Gastrocnemius medialis (tissue), 4 donors: ENCODE measurements around the gene PRLH.

Experiments
- CTCF ChIP-seq, 5 experiments: fragments of 450-650 bp in 3 of 5; fragments of 200-600 bp in 2 of 5; sonication (generic) in 2 of 5; IDR thresholded peaks in 4 of 5; conservative IDR thresholded peaks in 1 of 5; 1 replicate in 4 of 5; 2 replicates in 1 of 5; pipeline ENCODE4 v1.5.1; 2016 to 2019; ENCODE audit warnings: antibody characterized with exemption in 5 of 5, mild to moderate bottlenecking in 3 of 5, moderate library complexity in 3 of 5
- POLR2A ChIP-seq, 2 donors: fragments of 450-650 bp; IDR thresholded peaks; one replicate each; pipeline ENCODE4 v1.6.1; 2017; ENCODE audit warnings: antibody characterized with exemption in 2 of 2, mild to moderate bottlenecking in 2 of 2, moderate library complexity in 2 of 2

DNA sequence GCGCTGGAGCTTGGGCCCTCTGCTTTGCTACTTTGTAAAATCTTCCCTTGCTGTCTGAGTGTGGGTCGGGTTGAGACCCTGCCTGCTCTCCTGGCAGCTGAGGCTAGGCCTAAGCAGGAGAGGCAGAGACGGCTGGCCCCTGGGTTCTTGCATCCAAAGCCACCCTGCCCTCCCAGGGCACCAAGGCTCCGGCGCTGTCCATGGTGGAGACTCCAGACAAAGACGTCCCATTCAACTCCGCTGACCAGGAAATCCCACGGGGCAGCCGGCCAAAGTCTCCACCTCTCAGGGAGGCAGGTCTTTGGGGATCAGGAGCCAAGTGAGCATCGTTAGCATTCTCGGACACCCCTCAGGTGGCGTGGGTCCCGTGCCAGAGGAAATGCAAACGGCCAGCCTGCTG lies 2.6 kb upstream of the PRLH start:
- TF ChIP-seq POLR2A (IDR thresholded peaks at IDR 0.05): no peak
- TF ChIP-seq CTCF (IDR thresholded peaks at IDR 0.05 in 4 of 5, conservative IDR thresholded peaks at IDR 0.05 in 1 of 5): no peak
